ENCODE results near the gene PFKP. TPM values are rescaled to one million over a fixed set of nuclear protein-coding genes. Genes with fewer than 3 reads are reported as not detected.
"Not testable (repeated sequence)": the region's sequence is repeated elsewhere in the genome, so short reads cannot be mapped to it uniquely, and the experiment has no call there.

The PFKP gene
- polyA plus RNA-seq, 3 donors = 31.8 to 55.1 (median 31.9) TPM

- DNase-seq (ENCODE audit: extremely low read depth in 1 of 11, low read depth in 9 of 11, low spot score in 4 of 11) = not testable (repeated sequence)
Measured at GRCh38 chr10:3106328-3106727, 39.0 kb downstream of the PFKP start.

DNA sequence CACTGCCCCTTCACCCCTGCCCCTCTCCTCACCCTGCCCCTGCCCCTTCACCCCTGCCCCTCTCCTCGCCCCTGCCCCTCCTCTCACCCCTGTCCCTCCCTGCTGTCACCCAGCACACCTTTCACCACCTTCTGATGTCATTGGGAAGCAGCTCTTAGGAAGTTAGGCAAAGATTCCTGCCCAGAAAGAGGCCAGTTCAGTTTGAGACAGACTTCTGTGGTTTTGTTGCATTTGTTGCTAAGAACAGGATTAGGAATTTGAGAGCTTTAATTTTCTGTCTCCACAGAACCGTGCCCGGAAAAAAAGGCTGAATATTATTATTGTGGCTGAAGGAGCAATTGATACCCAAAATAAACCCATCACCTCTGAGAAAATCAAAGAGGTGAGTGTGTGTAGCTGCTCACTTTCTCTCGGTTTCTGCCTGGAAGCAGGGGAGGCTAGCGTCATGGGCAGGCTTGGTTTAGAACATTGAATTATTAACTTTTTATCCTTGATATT lies 39.6 kb downstream of the PFKP start:
- no peak for DNase-seq (ENCODE audit: extremely low read depth in 1 of 11, low read depth in 9 of 11, low spot score in 4 of 11)

DNA sequence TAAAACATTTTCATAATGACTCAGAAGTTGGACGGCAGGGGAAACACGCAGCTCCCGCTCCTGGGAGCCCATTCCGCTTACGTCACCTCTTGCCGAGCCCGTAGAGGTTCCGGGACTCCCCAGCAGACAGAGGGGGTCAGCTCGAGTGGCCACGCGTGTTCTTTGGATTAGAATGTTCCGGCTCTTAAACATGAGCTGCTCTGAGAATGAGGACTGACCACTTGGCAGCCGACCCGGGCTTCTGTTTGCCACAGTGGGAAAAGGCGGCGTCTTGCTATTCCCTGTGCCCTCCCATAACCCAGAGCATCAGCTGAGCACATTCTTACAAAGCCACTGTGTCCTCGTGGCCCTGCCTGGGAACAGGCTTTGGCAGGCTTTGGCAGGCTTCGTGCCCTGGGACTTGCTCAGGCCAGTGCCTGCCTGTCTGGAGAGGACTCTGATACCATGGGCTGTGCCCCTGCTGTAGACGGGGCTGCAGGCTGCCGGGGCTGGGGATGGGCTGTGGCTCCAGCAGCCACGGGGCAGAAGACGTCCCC lies 40.1 kb downstream of the PFKP start:
- no peak for DNase-seq (ENCODE audit: extremely low read depth in 1 of 11, low read depth in 9 of 11, low spot score in 4 of 11)

GRCh38 chr10:3108033-3108432 lies 40.7 kb downstream of the PFKP start:
- no peak for DNase-seq (ENCODE audit: extremely low read depth in 1 of 11, low read depth in 9 of 11, low spot score in 4 of 11)

- DNase-seq (ENCODE audit: extremely low read depth in 1 of 11, low read depth in 9 of 11, low spot score in 4 of 11) = no peak
Measured at GRCh38 chr10:3108575-3109105, 41.3 kb downstream of the PFKP start.

DNA sequence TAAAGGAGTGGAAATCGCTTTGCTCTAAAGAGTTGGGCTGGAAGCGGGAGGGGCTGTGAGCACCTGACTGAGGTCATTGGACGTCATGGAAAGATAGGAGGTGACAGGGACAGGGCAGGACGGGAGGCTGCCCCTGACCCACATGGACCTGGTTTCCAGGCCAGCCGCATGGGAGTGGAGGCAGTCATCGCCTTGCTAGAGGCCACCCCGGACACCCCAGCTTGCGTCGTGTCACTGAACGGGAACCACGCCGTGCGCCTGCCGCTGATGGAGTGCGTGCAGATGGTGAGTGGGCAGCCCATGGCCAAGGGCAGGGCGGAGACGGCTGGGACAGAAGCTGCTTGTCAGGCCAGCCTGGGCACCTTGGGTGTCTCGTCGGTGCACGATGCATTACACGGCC lies 41.8 kb downstream of the PFKP start:
- no peak for DNase-seq (ENCODE audit: extremely low read depth in 1 of 11, low read depth in 9 of 11, low spot score in 4 of 11)

DNA sequence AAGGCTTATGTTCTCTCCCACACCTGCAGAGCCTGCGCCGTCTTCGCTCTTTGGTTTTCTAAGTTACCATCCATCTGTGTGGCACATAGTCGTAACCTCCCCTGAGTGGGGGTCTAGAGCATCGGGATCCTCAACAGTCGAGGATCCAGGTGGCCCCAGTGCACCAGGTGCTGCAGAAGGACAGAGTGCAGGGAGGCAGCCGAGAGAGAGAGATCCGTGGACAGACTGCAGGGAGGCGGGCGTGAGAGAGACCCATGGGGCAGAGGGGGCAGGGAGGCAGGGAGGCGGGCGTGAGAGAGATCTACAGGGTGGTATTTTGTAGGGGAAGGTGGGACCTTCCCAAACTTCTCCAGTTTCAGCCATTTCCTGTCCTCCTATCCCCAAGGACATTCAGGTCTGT lies 42.3 kb downstream of the PFKP start:
- DNase-seq (ENCODE audit: extremely low read depth in 1 of 11, low read depth in 9 of 11, low spot score in 4 of 11) = no peak

GRCh38 chr10:3110782-3111620 lies 43.7 kb downstream of the PFKP start:
- DNase-seq (ENCODE audit: extremely low read depth in 1 of 11, low read depth in 9 of 11, low spot score in 4 of 11) = no peak

DNA sequence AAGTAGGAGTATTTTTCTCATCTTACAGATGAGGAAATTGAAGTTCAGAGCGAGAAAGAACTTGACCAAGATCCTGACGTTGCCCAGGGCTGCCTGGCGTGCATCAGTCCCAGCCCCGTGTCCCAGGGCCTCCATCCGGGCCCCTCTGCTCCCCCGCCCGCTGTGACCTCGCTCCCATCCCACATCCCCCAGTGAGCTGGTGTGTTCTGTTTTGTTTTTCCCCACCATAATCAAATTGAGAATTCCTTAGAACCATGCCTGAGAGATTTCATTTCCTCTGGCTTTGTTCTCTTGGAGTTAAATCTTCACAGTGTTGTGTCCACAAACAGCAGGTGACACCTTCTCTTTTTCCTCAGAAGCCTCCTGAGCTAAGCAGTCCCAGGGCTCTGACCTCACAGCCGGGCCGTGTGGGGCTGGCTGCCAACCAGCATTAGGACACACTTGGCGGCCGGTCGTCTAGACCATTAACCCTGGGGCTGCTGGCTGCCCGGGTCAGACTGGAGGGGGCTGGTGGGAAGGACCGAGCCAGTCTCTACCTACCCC lies 44.3 kb downstream of the PFKP start:
- DNase-seq (ENCODE audit: extremely low read depth in 1 of 11, low read depth in 9 of 11, low spot score in 4 of 11) = peak in 6 of 11 donors; percentile 40 to 76 (median 60)

DNA sequence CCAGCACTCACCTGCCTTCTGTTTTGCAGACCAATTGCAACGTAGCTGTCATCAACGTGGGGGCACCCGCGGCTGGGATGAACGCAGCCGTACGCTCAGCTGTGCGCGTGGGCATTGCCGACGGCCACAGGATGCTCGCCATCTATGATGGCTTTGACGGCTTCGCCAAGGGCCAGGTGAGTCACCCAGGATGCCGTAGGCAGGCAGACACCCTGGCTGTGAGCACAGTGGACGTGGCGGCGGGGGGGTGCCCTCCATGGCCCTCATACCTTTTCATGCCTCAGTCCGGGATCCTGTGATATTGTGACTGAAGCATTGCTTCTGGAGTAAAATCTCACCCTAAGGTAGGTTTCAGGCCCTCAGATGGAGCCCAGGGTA lies 46.0 kb downstream of the PFKP start:
- DNase-seq (ENCODE audit: extremely low read depth in 1 of 11, low read depth in 9 of 11, low spot score in 4 of 11) = no peak

DNA sequence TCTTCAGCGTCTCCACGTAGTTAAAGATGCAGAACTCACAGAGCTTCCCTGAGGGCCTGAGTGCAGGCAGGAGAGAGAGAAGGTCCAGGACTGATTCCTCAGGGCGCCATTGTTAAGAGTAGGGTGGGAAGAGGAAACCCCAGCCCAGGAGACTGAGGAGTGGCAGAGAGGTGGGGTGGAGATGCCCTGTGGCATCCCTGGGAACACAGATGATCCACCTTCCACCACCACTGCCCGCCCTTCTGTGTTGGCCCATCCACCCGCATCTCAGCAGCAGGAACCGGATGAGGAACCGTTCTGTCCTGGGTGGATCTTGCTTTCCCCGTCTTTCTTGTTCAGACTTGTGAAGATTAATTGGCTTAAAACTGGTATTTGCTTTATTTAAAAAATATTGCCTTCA lies 48.3 kb downstream of the PFKP start:
- no peak for DNase-seq (ENCODE audit: extremely low read depth in 1 of 11, low read depth in 9 of 11, low spot score in 4 of 11)

DNA sequence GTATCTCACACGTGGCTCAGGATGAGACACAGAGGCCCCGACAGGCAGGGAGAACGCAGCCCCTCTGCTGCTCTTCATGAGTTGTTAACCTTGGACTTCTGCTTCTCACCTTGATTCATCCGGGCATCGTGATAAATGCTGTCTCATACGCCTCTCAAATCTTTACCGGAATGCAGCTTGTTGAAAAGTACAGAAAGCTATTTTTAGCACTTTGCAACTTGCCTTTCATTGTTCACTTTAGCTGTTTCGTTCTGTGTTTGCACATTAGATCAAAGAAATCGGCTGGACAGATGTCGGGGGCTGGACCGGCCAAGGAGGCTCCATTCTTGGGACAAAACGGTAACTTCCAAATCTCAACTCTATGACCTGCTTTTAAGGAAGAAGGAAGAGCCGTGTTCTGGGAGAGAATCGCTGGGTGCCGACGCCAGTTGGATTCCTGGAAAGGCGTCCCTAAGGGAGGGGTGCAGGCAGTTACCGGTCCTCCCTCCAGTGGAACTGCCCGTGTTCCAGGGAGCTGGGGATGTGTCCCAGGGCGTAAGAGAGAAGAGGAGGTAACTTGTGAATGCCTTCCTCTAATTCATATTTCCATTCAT lies 49.3 kb downstream of the PFKP start:
- no peak for DNase-seq (ENCODE audit: extremely low read depth in 1 of 11, low read depth in 9 of 11, low spot score in 4 of 11)

DNA sequence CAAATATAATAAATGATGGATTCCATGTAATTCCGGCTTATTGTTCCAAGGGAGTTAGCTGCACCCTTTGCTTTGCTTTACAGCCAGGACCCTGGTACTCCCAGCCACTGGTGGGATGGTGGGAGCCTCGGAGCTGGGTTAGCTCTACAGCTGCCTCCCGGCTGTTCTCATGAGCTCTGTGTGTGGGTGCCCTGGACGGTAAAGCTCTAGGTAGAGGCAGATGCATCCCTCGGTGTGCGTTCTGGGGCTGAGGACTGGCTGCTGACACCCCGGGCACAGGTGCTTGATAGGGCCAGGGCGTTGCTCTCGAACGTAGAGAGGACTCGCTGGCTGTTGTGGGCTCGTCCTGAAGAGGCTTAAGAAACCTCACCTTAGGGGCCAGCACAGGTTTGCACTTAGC lies 50.1 kb downstream of the PFKP start:
- no peak for DNase-seq (ENCODE audit: extremely low read depth in 1 of 11, low read depth in 9 of 11, low spot score in 4 of 11)

DNA sequence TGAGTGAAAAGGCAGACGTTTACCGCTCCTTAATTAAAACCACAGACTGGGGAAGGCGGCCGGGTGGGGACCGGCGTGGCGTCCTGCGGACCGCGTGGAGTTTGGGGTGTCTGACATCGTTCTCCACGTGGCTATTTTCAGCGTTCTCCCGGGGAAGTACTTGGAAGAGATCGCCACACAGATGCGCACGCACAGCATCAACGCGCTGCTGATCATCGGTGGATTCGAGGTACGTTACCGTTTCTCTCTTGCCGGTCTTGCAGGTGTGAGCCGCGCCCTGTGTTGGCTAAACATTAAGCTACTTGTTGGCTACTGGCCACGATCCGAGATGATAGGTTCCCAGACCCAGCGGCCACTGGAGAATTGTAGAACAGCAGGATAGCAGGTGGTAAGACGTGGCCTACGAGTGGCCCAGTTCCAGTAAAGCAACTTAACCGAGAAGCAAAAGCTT lies 51.3 kb downstream of the PFKP start:
- no peak for DNase-seq (ENCODE audit: extremely low read depth in 1 of 11, low read depth in 9 of 11, low spot score in 4 of 11)

DNA sequence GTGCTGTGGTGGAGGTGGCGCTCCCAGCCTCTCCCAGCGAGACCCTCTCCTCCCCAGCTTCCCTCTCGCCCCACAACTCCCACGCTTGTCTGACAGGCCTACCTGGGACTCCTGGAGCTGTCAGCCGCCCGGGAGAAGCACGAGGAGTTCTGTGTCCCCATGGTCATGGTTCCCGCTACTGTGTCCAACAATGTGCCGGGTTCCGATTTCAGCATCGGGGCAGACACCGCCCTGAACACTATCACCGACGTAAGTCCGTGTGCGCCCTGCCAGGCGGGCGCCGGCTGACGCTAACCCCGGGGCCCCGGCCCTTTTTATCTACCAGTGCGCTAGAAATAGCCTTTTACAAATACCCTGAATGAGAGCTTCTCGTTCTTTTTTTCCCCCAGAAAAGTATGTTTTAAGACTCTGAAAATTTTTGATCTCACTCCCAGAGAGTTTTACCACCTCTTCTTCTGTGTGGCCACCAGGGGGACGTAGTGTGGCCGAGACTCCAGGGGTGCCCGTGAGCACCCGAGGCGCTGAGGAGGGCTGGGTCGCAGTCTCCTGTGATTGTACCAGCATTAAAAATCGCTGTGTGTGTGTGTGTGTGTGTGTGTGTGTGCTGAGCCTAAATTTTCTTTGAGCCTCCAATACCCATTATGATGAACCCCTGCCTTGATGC lies 52.6 kb downstream of the PFKP start:
- DNase-seq (ENCODE audit: extremely low read depth in 1 of 11, low read depth in 9 of 11, low spot score in 4 of 11) = no peak

DNA sequence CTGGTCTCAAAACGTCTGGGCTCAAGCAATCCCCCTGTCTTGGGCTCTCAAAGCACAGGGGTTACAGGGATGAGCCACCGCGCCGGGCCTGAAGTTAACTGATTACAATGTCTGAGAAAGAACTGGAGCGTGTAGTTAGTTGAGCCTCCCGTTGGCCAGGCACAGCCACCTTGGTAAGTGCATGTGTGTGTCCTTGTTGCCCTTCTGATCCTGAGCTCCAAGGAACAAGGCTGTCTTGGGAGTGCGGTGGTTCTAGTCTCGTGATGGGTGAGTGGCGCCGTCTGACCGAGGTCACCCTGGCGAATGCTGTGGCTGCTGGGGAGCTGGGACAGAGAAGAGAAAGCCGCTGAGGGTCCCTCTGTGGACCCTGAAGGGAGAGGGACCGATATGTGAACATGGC lies 54.7 kb downstream of the PFKP start:
- no peak for DNase-seq (ENCODE audit: extremely low read depth in 1 of 11, low read depth in 9 of 11, low spot score in 4 of 11)

GRCh38 chr10:3122486-3123205 lies 55.3 kb downstream of the PFKP start:
- DNase-seq (ENCODE audit: extremely low read depth in 1 of 11, low read depth in 9 of 11, low spot score in 4 of 11) = no peak

DNA sequence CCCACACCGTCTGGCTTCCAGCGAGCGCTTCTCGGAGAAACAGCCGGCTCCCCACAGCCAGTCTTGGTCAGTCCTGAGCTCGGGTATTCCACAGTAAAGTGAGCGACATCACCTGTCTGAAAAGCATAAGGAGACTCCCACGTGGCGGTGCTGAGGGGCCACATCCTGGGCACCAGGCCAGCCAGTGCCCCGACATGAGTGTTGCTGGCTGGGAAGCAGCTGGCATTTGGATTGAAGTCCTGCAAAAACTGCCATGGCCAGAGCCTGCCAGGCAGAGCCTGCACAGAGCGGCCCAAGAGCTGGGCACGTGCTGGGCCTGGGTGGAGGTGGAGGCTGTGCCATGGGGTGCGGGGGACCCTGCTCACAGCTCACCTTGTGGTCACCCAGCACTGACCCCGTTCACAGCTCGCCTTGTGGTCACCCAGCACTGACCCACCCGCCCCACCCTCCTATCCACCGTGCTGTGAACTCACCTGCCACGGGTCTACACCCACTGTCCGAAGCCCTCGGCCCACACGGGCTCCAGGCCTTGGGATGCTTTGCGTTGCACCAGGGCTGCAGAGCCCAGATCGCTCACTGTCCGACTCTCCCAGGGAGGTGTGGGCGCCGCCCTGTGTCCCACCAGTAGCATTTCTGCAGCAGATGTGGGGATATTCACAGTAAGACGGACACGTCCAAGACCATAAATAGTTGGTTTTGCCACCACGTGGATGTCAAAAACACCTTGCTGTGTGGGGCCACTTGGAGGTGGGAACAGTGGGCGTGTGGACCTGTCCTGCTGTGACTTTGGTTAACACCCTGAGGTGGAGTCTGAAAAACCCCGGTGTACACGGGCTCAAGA lies 56.4 kb downstream of the PFKP start:
- DNase-seq (ENCODE audit: extremely low read depth in 1 of 11, low read depth in 9 of 11, low spot score in 4 of 11) = no peak
